GM23248 (cell line): ENCODE measurements around the gene DNAJB8. TPM values are rescaled to one million over a fixed set of nuclear protein-coding genes. Genes with fewer than 3 reads are reported as not detected.
A peak's percentile ranks its signal among the peaks of the same experiment; 100 is the strongest.

ENCODE experiments used
- DNase-seq: peaks from one replicate; pipeline ENCODE4 v3.0.0-alpha.2; 2015
- H2AFZ ChIP-seq: fragments of 200-600 bp; sonication (generic); 2 replicates; pipeline ENCODE4 v1.6.1; 2016; ENCODE audit warnings: antibody characterized with exemption
- H3F3A ChIP-seq: fragments of 200-600 bp; sonication (generic); 2 replicates; pipeline ENCODE4 v1.6.1; 2016; ENCODE audit warnings: mild to moderate bottlenecking, antibody characterized with exemption, mixed run types; ENCODE audit not compliant: insufficient read depth
- H3K27ac ChIP-seq: fragments of 200-600 bp; sonication (generic); 2 replicates; pipeline ENCODE4 v1.5.1; 2016; ENCODE audit warnings: mild to moderate bottlenecking
- H3K27me3 ChIP-seq: fragments of 200-600 bp; sonication (generic); replicated peaks from 2 replicates; pipeline ENCODE4 v1.6.1; 2016; ENCODE audit warnings: mild to moderate bottlenecking; ENCODE audit not compliant: insufficient read depth
- H3K36me3 ChIP-seq: fragments of 200-600 bp; sonication (generic); 2 replicates; pipeline ENCODE4 v1.6.1; 2016; ENCODE audit warnings: low read depth, mild to moderate bottlenecking
- H3K4me1 ChIP-seq: fragments of 200-600 bp; sonication (generic); 2 replicates; pipeline ENCODE4 v1.6.1; 2016; ENCODE audit warnings: mild to moderate bottlenecking; ENCODE audit not compliant: insufficient read depth
- H3K4me2 ChIP-seq: fragments of 200-600 bp; sonication (generic); one replicate; pipeline ENCODE4 v1.6.1; 2016; ENCODE audit warnings: mild to moderate bottlenecking; ENCODE audit not compliant: unreplicated experiment
- H3K4me3 ChIP-seq: fragments of 200-600 bp; sonication (generic); 2 replicates; pipeline ENCODE4 v1.5.1; 2016; ENCODE audit warnings: mild to moderate bottlenecking
- H3K79me2 ChIP-seq: fragments of 200-600 bp; sonication (generic); 2 replicates; pipeline ENCODE4 v1.6.1; 2016; ENCODE audit warnings: mild to moderate bottlenecking; ENCODE audit not compliant: insufficient read depth
- H3K9ac ChIP-seq: fragments of 200-600 bp; sonication (generic); 2 replicates; pipeline ENCODE4 v1.6.1; 2016; ENCODE audit warnings: mild to moderate bottlenecking
- H3K9me2 ChIP-seq: fragments of 200-600 bp; sonication (generic); 2 replicates; pipeline ENCODE4 v1.6.1; 2016; ENCODE audit warnings: mixed run types, mild to moderate bottlenecking, moderate library complexity; ENCODE audit not compliant: insufficient read depth
- H3K9me3 ChIP-seq: fragments of 200-600 bp; sonication (generic); one replicate; pipeline ENCODE4 v1.6.1; 2017; ENCODE audit warnings: low read depth
- H4K20me1 ChIP-seq: fragments of 200-600 bp; sonication (generic); 2 replicates; pipeline ENCODE4 v1.6.0; 2016; ENCODE audit not compliant: insufficient read depth
- EZH2 ChIP-seq: fragments of 200-600 bp; sonication (generic); IDR thresholded peaks from 2 replicates; pipeline ENCODE4 v1.6.1; 2018; ENCODE audit warnings: antibody characterized with exemption, mild to moderate bottlenecking; ENCODE audit not compliant: insufficient read depth, poor library complexity, severe bottlenecking
- EZH2phosphoT487 ChIP-seq: fragments of 200-600 bp; sonication (generic); IDR thresholded peaks from 2 replicates; pipeline ENCODE4 v1.6.1; 2018; ENCODE audit warnings: antibody characterized with exemption, moderate library complexity, mild to moderate bottlenecking, low read depth; ENCODE audit not compliant: insufficient read depth
- WGBS, 2 experiments: methylation state at CpG; one replicate each; pipeline ENCODE4 v1.1.6; 2015 to 2017; ENCODE audit warnings: low lambda C conversion rate in 2 of 2, low coverage in 1 of 2; ENCODE audit errors: missing lambda C conversion rate in 2 of 2; 5-methylcytosine and 5-hydroxymethylcytosine counted together
- in situ Hi-C: fragments of 300-500 bp; cut with MboI; formaldehyde crosslinking; loops from 2 replicates; pipeline ENCODE4 v1.15.0; 2020
- polyA plus RNA-seq: library from polyadenylated mRNA; unstranded; fragments of >200 nt; fragmentation: Nextera tagmentation; extraction: Ambion mirVana; gene quantifications from 2 replicates; pipeline ENCODE4 v1.2.1, GENCODE V29; 2016
- total RNA-seq: library from RNA; depleted of rRNA; stranded (reverse); fragments of >200 nt; shearing (Covaris generic); gene quantifications from 2 replicates; pipeline ENCODE4 v1.2.3, GENCODE V29; 2014

Gene DNAJB8
- total and polyA plus RNA-seq, 2 experiments from 2014 or later = not detected

- no peaks in the 10 kb centered on the region for H3F3A ChIP-seq
- in situ Hi-C loops = no loop called here
- H3K4me3 ChIP-seq = no peak overlapping the region
- no peak overlapping the region for H3K9ac ChIP-seq
- H3K36me3 ChIP-seq = no peaks in the 10 kb centered on the region
- no peak overlapping the region for H3K4me2 ChIP-seq
- H3K27ac ChIP-seq = no peak overlapping the region
- H2AFZ ChIP-seq = no peak overlapping the region
- no peaks in the 10 kb centered on the region for H3K9me2 ChIP-seq
- H3K9me3 ChIP-seq = no peaks in the 10 kb centered on the region
- DNase-seq = no peak
- H3K4me1 ChIP-seq = no peaks in the 10 kb centered on the region
- TF ChIP-seq EZH2 (no peak), EZH2phosphoT487 (no peak)
- H4K20me1 ChIP-seq = no peaks in the 10 kb centered on the region
- H3K27me3 ChIP-seq = peaks cover 20% of the 10 kb centered on the region
- H3K79me2 ChIP-seq = no peaks in the 10 kb centered on the region
- 49 to 61% methylated on average over 9 of the region's 9 CpGs for WGBS, 2 experiments
These were observed 14.6 kb downstream of the DNAJB8 start for GRCh38 chr3:128452120-128452519.

DNA sequence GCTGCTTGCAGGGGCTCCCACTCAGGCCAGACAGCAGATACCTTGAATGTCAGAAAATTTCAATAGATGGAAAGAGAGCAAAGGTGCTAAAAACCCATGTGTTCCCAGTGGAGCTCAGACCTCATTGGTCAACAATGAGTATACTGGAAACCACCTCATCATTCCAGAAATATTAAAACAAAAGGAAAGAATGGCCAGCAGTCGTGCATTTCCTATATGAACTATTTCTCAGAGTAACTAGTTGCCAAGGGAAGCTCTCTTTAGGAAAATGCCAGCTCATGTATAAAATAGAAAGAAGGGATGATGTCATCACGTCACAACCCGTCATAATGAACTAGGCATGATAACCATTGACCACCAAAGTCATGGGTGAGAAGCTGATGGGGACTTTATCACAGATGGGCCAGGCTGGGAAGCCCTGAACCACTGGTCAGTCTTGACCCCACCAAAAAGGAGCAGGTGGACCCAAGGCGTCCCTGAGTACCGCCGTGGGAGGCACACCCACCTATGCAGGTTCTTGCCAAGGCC, 17.5 kb downstream of the DNAJB8 start:
- TF ChIP-seq EZH2phosphoT487 = no peak
- no peak for TF ChIP-seq EZH2
- H3K4me1 ChIP-seq = no peaks in the 10 kb centered on the region
- peak; percentile 22 for DNase-seq
- in situ Hi-C loops = no loop called here
- H2AFZ ChIP-seq = no peak overlapping the region
- no peaks in the 10 kb centered on the region for H3K79me2 ChIP-seq
- H3K27me3 ChIP-seq = no peaks in the 10 kb centered on the region
- H3K4me2 ChIP-seq = no peak overlapping the region
- H3F3A ChIP-seq = no peaks in the 10 kb centered on the region
- H3K9me3 ChIP-seq = no peaks in the 10 kb centered on the region
- no peak overlapping the region for H3K9ac ChIP-seq
- H3K9me2 ChIP-seq = no peaks in the 10 kb centered on the region
- WGBS, 2 experiments = 71 to 72% methylated on average over 6 of the region's 6 CpGs
- H4K20me1 ChIP-seq = no peaks in the 10 kb centered on the region
- no peak overlapping the region for H3K4me3 ChIP-seq
- H3K36me3 ChIP-seq = no peaks in the 10 kb centered on the region
- no peak overlapping the region for H3K27ac ChIP-seq

- H3K36me3 ChIP-seq = no peaks in the 10 kb centered on the region
- no peak overlapping the region for H3K9ac ChIP-seq
- H3K4me3 ChIP-seq = no peak overlapping the region
- no peak for DNase-seq
- no peak overlapping the region for H3K4me2 ChIP-seq
- no peak overlapping the region for H2AFZ ChIP-seq
- H3K9me2 ChIP-seq = no peaks in the 10 kb centered on the region
- H3F3A ChIP-seq = no peaks in the 10 kb centered on the region
- no peaks in the 10 kb centered on the region for H3K4me1 ChIP-seq
- H3K27ac ChIP-seq = no peak overlapping the region
- no peak for TF ChIP-seq EZH2phosphoT487
- no peak for TF ChIP-seq EZH2
- in situ Hi-C loops = no loop called here
- H3K9me3 ChIP-seq = no peaks in the 10 kb centered on the region
- H3K27me3 ChIP-seq = no peaks in the 10 kb centered on the region
- H3K79me2 ChIP-seq = no peaks in the 10 kb centered on the region
- H4K20me1 ChIP-seq = no peaks in the 10 kb centered on the region
- 70 to 73% methylated on average over 6 of the region's 6 CpGs for WGBS, 2 experiments
These were observed 18.2 kb downstream of the DNAJB8 start for GRCh38 chr3:128448491-128448890.

GRCh38 chr3:128447561-128448013, 19.1 kb downstream of the DNAJB8 start:
- no peak for DNase-seq
- in situ Hi-C loops = no loop called here
- H3K9ac ChIP-seq = no peak overlapping the region
- no peak overlapping the region for H3K4me2 ChIP-seq
- no peaks in the 10 kb centered on the region for H3K79me2 ChIP-seq
- TF ChIP-seq EZH2phosphoT487 (no peak), EZH2 (no peak)
- H3K4me3 ChIP-seq = no peak overlapping the region
- no peaks in the 10 kb centered on the region for H4K20me1 ChIP-seq
- H3K4me1 ChIP-seq = no peaks in the 10 kb centered on the region
- no peaks in the 10 kb centered on the region for H3F3A ChIP-seq
- 87 to 89% methylated on average over 3 of the region's 3 CpGs for WGBS, 2 experiments
- H3K36me3 ChIP-seq = no peaks in the 10 kb centered on the region
- H3K27ac ChIP-seq = no peak overlapping the region
- H2AFZ ChIP-seq = no peak overlapping the region
- H3K9me3 ChIP-seq = no peaks in the 10 kb centered on the region
- H3K9me2 ChIP-seq = no peaks in the 10 kb centered on the region
- no peaks in the 10 kb centered on the region for H3K27me3 ChIP-seq

DNA sequence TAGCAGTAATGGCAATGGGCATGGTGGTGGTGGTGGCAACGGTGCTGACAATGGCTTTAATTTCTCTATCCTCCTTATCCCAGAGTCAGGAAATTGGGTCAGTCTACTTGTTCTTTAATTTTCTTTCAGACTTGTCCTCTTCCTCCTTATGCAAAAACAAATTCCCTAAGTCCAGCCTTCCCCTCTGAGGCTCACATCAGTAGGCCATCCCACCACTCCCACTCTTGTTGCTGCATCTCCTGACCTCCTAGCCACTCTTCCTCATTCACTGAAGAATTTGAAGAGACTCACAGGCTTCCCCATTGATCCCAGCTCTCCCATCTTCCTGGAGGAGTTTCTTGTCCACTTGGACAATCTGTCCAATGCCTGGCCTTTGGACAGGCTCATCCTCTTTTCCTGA, 19.9 kb downstream of the DNAJB8 start:
- H3K9ac ChIP-seq = no peak overlapping the region
- no peak overlapping the region for H2AFZ ChIP-seq
- H4K20me1 ChIP-seq = no peaks in the 10 kb centered on the region
- H3K9me3 ChIP-seq = no peaks in the 10 kb centered on the region
- H3K36me3 ChIP-seq = no peaks in the 10 kb centered on the region
- H3K79me2 ChIP-seq = no peaks in the 10 kb centered on the region
- in situ Hi-C loops = no loop called here
- no peaks in the 10 kb centered on the region for H3F3A ChIP-seq
- H3K4me1 ChIP-seq = no peaks in the 10 kb centered on the region
- WGBS, 2 experiments = 75 to 89% methylated on average over 1 of the region's 1 CpG
- TF ChIP-seq EZH2 (no peak), EZH2phosphoT487 (no peak)
- no peak for DNase-seq
- no peak overlapping the region for H3K27ac ChIP-seq
- no peak overlapping the region for H3K4me3 ChIP-seq
- H3K9me2 ChIP-seq = no peaks in the 10 kb centered on the region
- no peak overlapping the region for H3K4me2 ChIP-seq
- H3K27me3 ChIP-seq = no peaks in the 10 kb centered on the region
